ENCODE results near the gene C1GALT1.

DNA sequence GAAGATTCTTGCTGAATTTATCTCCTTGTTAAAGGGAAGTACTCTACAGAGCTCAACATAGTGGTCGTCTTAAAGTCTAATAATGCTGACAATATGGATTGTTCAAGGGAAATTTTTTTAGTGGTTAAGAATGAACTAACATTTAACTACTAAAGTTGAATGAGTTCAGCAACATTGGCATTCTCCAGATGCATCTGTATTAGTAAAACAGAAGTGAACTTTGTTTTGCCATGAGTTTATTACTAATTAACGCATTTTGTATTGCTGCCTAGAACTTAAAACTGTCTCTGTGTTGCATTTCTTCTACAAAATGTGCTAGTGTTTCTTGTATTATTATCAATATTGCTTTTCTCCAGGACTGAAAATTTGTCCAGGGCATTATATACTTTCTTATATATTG is 67.5 kb downstream of the C1GALT1 start:
- TF ChIP-seq, protein P1, sequence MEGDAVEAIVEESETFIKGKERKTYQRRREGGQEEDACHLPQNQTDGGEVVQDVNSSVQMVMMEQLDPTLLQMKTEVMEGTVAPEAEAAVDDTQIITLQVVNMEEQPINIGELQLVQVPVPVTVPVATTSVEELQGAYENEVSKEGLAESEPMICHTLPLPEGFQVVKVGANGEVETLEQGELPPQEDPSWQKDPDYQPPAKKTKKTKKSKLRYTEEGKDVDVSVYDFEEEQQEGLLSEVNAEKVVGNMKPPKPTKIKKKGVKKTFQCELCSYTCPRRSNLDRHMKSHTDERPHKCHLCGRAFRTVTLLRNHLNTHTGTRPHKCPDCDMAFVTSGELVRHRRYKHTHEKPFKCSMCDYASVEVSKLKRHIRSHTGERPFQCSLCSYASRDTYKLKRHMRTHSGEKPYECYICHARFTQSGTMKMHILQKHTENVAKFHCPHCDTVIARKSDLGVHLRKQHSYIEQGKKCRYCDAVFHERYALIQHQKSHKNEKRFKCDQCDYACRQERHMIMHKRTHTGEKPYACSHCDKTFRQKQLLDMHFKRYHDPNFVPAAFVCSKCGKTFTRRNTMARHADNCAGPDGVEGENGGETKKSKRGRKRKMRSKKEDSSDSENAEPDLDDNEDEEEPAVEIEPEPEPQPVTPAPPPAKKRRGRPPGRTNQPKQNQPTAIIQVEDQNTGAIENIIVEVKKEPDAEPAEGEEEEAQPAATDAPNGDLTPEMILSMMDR (IDR thresholded peaks at IDR 0.05; ENCODE audit: low read depth, low read length): no peak
- TF ChIP-seq MYC (IDR thresholded peaks at IDR 0.05; ENCODE audit: low read depth, low read length): no peak
- TF ChIP-seq POLR2A (IDR thresholded peaks at IDR 0.05; ENCODE audit: extremely low read depth, insufficient read length): no peak

Measured in NB4 (cell line).